Amygdala (tissue), 56 donors: Measurements from ENCODE around the gene CRTC3.
A peak's percentile ranks its signal among the peaks of the same experiment; 100 is the strongest.
"Not testable (repeated sequence)": the region's sequence is repeated elsewhere in the genome, so short reads cannot be mapped to it uniquely, and the experiment has no call there.

Source experiments
- DNase-seq, 56 donors: peaks; one replicate each; lab custom pipeline; 2025; lab: John Stamatoyannopoulos, UW

CRTC3 gene

GRCh38 chr15:90529371-90530249 lies at the start of gene CRTC3:
CRTC3 (plus strand) TSS chr15:90529923; CDS start chr15:90530072, 149 bp downstream.
- peak in 38 of 56 donors; percentile 10 to 78 (median 55) for DNase-seq

GRCh38 chr15:90481023-90481422 lies 48.7 kb upstream of the CRTC3 start:
- no peak for DNase-seq

- peak in 38 of 56 donors; percentile 3 to 87 (median 34) for DNase-seq
Measured at GRCh38 chr15:90482124-90483011, 47.4 kb upstream of the CRTC3 start.

- DNase-seq = no peak
Measured at GRCh38 chr15:90483012-90483307, 46.8 kb upstream of the CRTC3 start.

- no peak for DNase-seq
Measured at GRCh38 chr15:90483637-90484036, 46.1 kb upstream of the CRTC3 start.

GRCh38 chr15:90487186-90487585 lies 42.5 kb upstream of the CRTC3 start:
- DNase-seq = no peak

- no peak for DNase-seq
Measured at GRCh38 chr15:90489514-90489913, 40.2 kb upstream of the CRTC3 start.

GRCh38 chr15:90489944-90490343 lies 39.8 kb upstream of the CRTC3 start:
- no peak for DNase-seq

- DNase-seq = no peak
Measured at GRCh38 chr15:90493647-90494046, 36.1 kb upstream of the CRTC3 start.

GRCh38 chr15:90495067-90495466 lies 34.7 kb upstream of the CRTC3 start:
- DNase-seq = no peak

GRCh38 chr15:90496791-90497190 lies 32.9 kb upstream of the CRTC3 start:
- no peak for DNase-seq

- DNase-seq = no peak
Measured at GRCh38 chr15:90497376-90497775, 32.3 kb upstream of the CRTC3 start.

GRCh38 chr15:90497912-90498311 lies 31.8 kb upstream of the CRTC3 start:
- DNase-seq = no peak

- no peak for DNase-seq
Measured at GRCh38 chr15:90500171-90500570, 29.6 kb upstream of the CRTC3 start.

GRCh38 chr15:90501898-90502297 lies 27.8 kb upstream of the CRTC3 start:
- DNase-seq = no peak

- not testable (repeated sequence) for DNase-seq
Measured at GRCh38 chr15:90510781-90511180, 18.9 kb upstream of the CRTC3 start.

GRCh38 chr15:90511211-90511618 lies 18.5 kb upstream of the CRTC3 start:
- DNase-seq = not testable (repeated sequence)

- DNase-seq = no peak
Measured at GRCh38 chr15:90512276-90512675, 17.4 kb upstream of the CRTC3 start.

- no peak for DNase-seq
Measured at GRCh38 chr15:90512981-90513380, 16.7 kb upstream of the CRTC3 start.

GRCh38 chr15:90513448-90513847 lies 16.3 kb upstream of the CRTC3 start:
- no peak for DNase-seq

- not testable (repeated sequence) for DNase-seq
Measured at GRCh38 chr15:90513893-90514292, 15.8 kb upstream of the CRTC3 start.

- DNase-seq = no peak
Measured at GRCh38 chr15:90519688-90520087, 10.0 kb upstream of the CRTC3 start.
